ENCODE data around the gene ACOT4. TPM values are rescaled to one million over a fixed set of nuclear protein-coding genes. Genes with fewer than 3 reads are reported as not detected.

ACOT4 gene
- total and polyA plus RNA-seq, 2 experiments from 2014 or later, result 0.24 to 0.61 TPM

DNA sequence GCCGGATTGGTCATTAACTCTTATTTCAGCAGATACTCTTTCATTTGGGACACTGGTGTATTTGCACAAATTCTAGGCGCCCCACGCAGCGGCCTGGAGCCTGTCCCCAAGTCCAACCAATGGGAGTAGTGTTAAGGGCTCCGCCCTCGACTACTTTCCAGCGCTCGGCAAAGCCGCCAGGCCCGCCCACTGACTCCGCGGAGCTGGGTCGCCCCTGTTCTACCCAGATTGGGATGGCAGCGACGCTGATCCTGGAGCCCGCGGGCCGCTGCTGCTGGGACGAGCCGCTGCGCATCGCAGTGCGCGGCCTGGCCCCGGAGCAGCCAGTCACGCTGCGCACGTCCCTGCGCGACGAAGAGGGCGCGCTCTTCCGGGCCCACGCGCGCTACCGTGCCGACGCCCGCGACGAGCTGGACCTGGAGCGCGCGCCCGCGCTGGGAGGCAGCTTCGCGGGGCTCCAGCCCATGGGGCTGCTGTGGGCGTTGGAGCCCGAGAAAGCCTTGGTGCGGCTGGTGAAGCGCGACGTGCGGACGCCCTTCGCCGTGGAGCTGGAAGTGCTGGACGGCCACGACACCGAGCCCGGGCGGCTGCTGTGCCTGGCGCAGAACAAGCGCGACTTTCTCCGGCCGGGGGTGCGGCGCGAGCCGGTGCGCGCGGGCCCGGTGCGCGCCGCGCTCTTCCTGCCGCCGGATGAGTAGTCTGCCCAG, 20.8 kb downstream of the ACOT4 start, which contains the start of gene ACOT6:
Gene ACOT6, plus strand, starts transcription at position 179 of the 707 bp plus-strand sequence. Its CDS starts 55 bp downstream, at position 234.
- H3K4me1 ChIP-seq (ENCODE audit: low read depth), result no peaks in the 10 kb centered on the region
- no peaks in the 10 kb centered on the region for H3K36me3 ChIP-seq
- peak; percentile 78 to 84 for DNase-seq (ENCODE audit: low read depth in 1 of 2, low spot score in 1 of 2)
- H3K4me3 ChIP-seq, result peak within 1 kb of the TSS; percentile 53
- H3K9me3 ChIP-seq (ENCODE audit: low read depth), result no peaks in the 10 kb centered on the region
- H3K27ac ChIP-seq, result no peak within 1 kb of the TSS
- H3K27me3 ChIP-seq, result peaks cover 7% of the 10 kb centered on the region
- TF ChIP-seq, protein P1, sequence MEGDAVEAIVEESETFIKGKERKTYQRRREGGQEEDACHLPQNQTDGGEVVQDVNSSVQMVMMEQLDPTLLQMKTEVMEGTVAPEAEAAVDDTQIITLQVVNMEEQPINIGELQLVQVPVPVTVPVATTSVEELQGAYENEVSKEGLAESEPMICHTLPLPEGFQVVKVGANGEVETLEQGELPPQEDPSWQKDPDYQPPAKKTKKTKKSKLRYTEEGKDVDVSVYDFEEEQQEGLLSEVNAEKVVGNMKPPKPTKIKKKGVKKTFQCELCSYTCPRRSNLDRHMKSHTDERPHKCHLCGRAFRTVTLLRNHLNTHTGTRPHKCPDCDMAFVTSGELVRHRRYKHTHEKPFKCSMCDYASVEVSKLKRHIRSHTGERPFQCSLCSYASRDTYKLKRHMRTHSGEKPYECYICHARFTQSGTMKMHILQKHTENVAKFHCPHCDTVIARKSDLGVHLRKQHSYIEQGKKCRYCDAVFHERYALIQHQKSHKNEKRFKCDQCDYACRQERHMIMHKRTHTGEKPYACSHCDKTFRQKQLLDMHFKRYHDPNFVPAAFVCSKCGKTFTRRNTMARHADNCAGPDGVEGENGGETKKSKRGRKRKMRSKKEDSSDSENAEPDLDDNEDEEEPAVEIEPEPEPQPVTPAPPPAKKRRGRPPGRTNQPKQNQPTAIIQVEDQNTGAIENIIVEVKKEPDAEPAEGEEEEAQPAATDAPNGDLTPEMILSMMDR (IDR thresholded peaks at IDR 0.05; ENCODE audit: low read depth, low read length), result no peak

GRCh38 chr14:73613046-73613383, 21.3 kb downstream of the ACOT4 start:
- Histone ChIP-seq H3K4me1 (ENCODE audit: low read depth) (no peaks in the 10 kb centered on the region), H3K4me3 (peak overlapping the region; percentile 53), H3K27me3 (peaks cover 7% of the 10 kb centered on the region), H3K36me3 (no peaks in the 10 kb centered on the region), H3K27ac (no peak overlapping the region), H3K9me3 (ENCODE audit: low read depth) (no peaks in the 10 kb centered on the region)
- DNase-seq (ENCODE audit: low read depth in 1 of 2, low spot score in 1 of 2), result no peak
- TF ChIP-seq, protein P1 (IDR thresholded peaks at IDR 0.05; ENCODE audit: low read depth, low read length), result no peak

DNA sequence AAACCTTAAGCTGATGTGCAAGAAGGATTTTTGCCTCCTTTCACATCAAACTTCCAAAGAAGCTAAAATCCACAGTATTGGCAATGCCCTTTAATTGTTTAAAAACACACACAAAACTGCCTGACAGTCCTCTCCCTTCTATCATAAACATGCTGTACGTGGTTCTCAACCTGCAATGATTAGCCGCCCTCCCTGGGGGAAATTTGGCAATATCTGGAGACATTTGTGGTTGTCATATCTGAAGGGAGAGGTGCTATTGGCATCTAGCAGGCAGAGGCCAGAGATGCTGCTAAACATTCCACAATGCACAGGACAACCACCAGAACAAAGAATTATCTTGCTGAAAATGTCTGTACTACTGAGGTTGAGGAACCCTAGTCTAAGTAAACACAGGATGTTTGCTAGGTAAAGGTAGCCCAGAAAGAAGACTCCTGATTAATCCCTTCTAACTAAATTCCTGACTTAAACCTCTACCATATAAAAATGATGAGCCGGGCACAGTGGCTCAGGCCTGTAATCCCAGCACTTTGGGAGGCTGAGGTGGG, 21.8 kb downstream of the ACOT4 start:
- DNase-seq (ENCODE audit: low read depth in 1 of 2, low spot score in 1 of 2), result no peak
- no peaks in the 10 kb centered on the region for H3K4me1 ChIP-seq (ENCODE audit: low read depth)
- H3K36me3 ChIP-seq, result no peaks in the 10 kb centered on the region
- peaks cover 7% of the 10 kb centered on the region for H3K27me3 ChIP-seq
- no peak overlapping the region for H3K4me3 ChIP-seq
- TF ChIP-seq, protein P1 (IDR thresholded peaks at IDR 0.05; ENCODE audit: low read depth, low read length), result no peak
- no peak overlapping the region for H3K27ac ChIP-seq
- no peaks in the 10 kb centered on the region for H3K9me3 ChIP-seq (ENCODE audit: low read depth)

- Histone ChIP-seq H3K27ac (no peak overlapping the region), H3K4me1 (ENCODE audit: low read depth) (no peaks in the 10 kb centered on the region), H3K9me3 (ENCODE audit: low read depth) (no peaks in the 10 kb centered on the region), H3K36me3 (no peaks in the 10 kb centered on the region), H3K27me3 (peaks cover 7% of the 10 kb centered on the region), H3K4me3 (no peak overlapping the region)
- DNase-seq (ENCODE audit: low read depth in 1 of 2, low spot score in 1 of 2), result no peak
- TF ChIP-seq, protein P1 (IDR thresholded peaks at IDR 0.05; ENCODE audit: low read depth, low read length), result no peak
These were observed 25.2 kb downstream of the ACOT4 start for GRCh38 chr14:73616831-73617230.

- no peaks in the 10 kb centered on the region for H3K4me1 ChIP-seq (ENCODE audit: low read depth)
- H3K9me3 ChIP-seq (ENCODE audit: low read depth), result no peaks in the 10 kb centered on the region
These were observed 27.9 kb downstream of the ACOT4 start for GRCh38 chr14:73619524-73619923.

More at GRCh38 chr14:73619524-73619923, 27.9 kb downstream of the ACOT4 start:
- Histone ChIP-seq H3K27me3 (no peaks in the 10 kb centered on the region), H3K27ac (no peak overlapping the region), H3K4me3 (no peak overlapping the region), H3K36me3 (no peaks in the 10 kb centered on the region)
- TF ChIP-seq, protein P1 (IDR thresholded peaks at IDR 0.05; ENCODE audit: low read depth, low read length), result no peak
- DNase-seq (ENCODE audit: low read depth in 1 of 2, low spot score in 1 of 2), result no peak

Data from cardiac muscle cell (in vitro differentiated cells and primary cell).